NCI-H446 treated with DMSO at 0.1 percent for 48 hours (cell line): ENCODE data around the gene PLCB1.

Experiments used
- DNase-seq: peaks from one replicate; lab custom pipeline; 2025; lab: John Stamatoyannopoulos, UW

Gene PLCB1

DNA sequence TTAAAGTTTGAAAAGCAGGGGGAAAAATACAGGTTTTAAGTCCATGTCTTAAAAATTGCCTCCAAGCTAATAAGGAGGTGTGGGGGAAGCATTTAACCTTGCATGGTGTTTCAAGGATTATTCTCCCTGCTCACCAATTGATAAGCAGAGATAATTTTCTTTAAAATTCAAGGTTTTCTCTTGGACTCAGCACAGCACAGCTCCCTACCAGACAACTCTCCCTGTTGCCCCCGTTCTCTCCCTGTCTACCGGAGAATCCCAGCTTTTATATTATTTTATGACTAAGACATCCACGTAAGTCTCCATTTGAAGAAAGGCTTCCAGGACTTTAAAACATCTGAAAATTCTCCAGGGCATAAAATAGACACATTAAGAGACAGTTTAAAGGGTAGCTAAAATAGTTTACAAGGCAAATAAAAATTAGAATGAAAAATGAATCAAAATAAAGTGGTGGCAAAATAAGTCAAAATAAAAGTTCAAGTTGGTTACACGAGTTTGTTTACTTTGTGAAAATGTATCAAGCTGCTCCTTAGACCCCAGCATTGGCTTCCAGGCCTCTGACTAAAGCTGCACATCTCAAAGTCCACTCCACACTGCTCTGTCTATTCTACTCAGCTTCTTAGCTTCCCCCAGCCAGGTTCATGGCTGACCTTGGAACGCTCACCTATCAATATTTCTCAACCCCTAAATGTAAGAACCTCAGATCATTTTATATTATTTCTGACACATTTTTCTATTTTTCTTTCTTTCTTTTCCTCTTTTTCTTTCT lies 748.2 kb downstream of the PLCB1 start:
- no peak for DNase-seq

DNA sequence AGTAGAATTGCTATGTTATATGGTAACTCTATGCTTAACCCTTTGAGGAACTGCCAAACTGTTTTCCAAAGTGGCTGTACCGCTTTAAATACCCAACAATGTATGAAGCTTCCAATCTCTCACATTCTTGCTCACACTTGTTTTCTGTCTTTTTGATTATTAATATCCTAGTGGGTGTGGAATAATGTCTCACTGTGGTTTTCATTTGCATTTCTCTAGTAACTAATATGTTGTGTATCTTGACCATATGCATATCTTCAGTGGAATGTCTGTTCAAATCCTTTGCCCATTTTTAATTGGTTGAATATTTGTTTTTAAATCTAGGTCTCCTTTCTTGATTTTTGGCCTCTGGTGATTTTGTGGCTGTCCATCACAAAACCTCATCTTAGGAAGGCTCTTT lies 759.0 kb downstream of the PLCB1 start:
- no peak for DNase-seq

DNA sequence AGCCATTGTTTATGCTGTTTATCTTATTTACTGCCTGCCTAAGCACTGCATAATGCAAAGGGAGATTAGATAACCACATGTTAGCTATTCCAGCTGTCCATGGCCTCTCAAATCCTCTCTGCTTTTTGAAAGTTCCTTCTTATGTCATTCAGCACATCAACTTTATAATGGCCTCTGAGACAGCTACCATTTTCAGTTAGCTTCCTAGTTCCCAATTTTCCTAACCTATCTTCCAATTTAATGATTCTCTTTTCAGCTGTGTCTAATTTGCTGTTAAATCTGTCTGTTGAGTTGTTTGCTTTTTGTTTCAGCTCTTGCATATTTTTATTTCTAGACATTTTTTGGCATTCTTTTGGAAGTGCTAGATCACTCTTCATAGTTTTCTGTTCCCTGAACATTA lies 763.4 kb downstream of the PLCB1 start:
- no peak for DNase-seq

DNA sequence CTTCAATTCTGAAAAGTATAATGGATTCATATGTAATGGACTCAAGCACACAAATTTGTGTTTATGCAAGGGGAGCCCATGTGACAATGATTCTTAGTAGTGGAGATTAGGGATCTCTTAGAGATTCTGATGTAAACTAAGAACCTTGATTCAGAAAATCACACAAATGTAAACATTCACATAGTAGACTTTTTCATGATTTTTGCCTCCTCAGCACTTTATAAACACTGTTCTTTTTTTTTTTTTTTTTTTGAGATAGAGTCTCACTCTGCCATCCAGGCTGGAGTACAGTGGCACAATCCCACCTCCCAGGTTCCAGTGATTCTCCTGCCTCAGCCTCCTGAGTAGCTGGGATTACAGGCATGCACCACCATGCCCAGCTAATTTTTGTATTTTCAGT lies 766.8 kb downstream of the PLCB1 start:
- no peak for DNase-seq

- DNase-seq, result no peak
Measured at GRCh38 chr20:8901237-8902025, 769.4 kb downstream of the PLCB1 start.

DNA sequence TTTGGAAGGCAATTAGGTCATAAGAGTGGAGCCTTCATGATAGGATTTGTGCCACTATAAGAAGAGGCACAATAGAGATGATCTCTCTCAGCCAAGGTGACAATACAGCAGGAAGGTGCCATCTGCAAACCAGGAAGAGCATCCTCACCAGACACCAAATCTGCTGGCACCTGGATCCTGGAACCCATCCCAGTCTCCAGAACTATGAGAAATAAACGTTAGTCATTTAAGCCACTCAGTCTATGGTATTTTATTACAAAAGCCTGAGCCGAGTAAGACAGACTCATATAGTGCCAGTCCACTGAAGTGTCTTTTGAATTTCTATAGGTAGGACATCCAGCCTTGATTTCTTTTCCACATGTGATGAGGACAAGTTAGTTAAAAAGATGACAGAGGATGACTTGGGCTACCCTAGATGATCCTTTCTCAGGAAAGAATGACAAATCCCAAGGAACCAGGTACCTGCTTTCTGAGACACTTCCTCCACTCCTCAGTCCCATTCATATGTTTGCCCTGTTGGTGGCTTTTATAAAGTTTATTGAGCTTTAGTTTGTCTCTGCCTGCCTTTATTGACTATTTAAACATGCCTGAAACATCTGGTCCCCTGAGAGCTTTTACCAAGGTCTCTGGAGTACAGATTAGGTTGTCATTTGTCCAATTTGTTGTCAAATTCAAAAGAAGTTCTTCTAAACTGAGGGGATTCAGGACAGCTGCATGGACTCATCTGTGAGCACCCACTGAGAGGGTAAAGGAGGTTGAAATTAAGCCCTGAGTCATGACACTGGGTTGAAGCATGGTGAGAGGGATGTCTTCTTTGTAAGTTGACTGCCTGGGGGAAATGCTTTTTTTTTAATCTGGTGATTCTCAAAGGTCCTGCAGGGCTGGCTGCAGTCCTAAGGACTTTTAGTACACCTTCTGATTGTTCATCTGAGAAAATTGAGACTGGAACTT lies 771.9 kb downstream of the PLCB1 start:
- DNase-seq, result no peak

DNA sequence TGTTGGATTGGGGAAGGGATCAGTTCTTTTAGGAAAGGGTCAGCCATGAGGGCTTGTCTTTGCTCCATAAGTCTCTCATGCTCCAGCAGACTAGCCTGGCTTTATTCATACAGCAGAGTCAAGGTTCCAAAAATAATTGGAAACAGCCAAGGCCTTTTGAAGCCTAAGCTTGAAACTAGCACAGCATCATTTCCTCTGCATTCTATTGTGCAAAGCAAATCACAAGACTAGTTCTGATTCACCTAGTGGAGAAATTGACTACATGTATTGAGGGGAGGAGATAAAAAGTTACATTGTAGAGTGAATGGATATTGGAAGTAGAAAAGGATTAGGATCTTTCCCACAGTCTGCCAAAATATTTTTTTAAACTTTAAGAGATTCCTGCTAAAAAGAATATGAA lies 777.5 kb downstream of the PLCB1 start:
- no peak for DNase-seq

GRCh38 chr20:8912096-8912495 lies 780.0 kb downstream of the PLCB1 start:
- DNase-seq, result no peak

DNA sequence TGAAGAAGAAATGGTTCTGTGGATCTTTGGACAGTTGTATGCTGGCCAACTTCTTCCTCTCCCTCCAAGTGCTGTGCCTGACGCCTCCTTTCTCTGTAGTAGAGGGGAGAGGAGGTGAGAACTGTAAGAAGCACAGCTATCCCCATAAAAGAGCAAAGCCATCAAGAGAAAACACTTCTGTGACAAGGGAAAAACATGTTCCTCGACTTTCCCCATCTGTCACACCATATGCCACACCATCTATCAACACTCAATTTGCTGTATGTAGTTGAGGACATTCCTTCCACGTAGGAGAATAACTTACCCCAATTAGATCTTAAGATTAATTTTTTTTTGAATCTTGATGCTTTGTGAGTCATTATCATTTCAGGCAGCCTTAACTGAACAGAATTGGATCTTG lies 780.7 kb downstream of the PLCB1 start:
- DNase-seq, result peak; percentile 62

GRCh38 chr20:8913456-8913855 lies 781.4 kb downstream of the PLCB1 start:
- no peak for DNase-seq

DNA sequence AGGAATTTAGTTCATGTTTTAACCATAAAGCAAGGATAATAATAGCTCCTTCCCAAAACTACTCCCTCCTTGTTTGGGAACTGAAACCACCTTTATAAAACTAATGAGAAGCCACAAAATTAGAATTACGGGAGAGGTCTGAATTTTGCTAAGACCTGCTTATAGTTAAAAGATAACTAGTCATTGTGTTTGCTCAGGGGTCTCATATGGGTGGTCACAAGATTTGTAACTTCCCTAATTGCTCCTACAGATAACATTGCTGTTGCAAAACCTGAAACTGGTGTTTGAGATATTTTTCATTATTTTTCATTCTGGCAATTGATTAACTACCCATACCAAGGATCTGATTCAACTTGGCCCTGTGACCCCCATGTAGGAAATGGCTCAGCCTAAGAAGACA lies 782.4 kb downstream of the PLCB1 start:
- no peak for DNase-seq

- no peak for DNase-seq
Measured at GRCh38 chr20:8917084-8917483, 785.0 kb downstream of the PLCB1 start.

DNA sequence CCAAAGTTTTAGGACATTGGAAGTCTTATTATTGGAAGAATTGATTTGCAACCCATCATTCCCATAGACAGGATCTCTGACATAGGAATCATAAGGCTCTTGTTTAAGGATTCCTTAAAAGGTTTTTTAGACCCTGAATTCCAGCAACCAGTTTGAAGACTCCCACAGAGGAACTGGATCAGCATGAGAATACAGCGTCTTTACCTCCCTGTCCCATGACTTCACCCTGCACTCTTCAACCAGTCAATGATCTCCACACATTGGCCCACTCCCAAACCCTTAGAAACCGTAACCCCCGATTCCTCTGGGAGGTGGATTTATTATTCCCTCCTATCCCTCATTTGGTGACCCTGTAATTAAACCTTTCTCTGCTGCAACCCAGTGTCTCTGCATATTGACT lies 786.1 kb downstream of the PLCB1 start:
- DNase-seq, result no peak

GRCh38 chr20:8924539-8924938 lies 792.5 kb downstream of the PLCB1 start:
- DNase-seq, result no peak

DNA sequence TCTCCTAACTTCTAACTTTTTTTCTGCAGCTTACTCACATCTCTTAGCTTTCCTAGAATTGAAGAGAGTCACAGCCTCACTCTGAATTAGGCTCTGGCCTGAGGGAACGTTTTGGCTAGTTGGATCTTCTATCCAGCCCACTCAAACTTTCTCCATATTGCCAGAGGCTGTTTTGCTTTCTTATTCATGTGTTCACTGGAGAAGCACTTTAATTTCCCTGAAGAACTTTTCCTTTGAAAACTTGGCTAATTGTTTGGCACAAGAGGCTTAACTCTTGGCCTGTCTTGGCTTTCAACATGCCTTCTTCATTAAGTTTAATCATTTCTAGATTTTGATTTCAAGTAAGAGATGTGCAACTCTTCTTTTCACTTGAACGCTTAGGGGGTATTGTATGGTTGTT lies 798.7 kb downstream of the PLCB1 start:
- DNase-seq, result no peak

DNA sequence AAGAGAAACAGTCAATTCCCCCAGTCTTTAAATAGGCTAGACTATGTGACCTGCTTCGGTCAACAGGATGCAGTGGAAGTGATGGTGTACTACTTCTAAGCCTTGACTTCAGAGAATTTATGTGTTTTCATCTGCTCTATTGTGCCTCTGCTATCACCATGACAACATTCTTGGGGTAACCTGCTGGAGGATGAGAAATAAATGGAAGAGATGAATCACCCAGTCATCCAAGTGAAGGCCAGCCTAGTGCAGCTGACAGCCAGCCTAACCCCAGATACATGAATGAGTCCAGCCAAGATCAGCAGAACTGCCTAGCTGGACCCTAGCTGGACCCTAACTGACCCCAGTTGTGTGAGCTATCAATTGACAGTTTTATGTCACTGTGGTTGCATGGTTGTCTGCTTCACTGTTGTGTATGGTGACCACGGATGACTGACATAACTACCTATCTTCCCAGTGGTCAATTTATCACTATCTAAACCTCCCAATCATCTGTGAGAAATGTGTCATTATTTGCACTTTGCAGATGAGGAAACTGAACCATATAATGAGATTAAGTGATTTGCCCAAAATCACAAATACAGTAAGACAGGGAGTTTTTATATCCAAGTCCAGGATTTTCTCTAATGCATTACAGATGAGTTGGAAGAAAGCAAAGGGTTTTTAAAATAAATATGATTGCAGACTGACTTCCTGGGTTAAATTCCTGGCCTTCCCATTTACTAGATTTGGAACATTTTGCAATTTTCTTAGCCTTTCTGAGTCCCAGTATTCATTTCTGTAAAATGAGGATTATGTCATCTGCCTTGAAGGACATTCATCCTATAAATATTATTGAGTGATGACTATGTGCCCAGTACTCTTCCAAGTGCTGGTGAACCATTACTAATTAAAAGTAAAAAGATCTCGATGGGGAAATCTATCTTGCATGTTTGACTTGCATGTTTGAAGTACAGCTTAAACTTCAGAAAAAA lies 800.4 kb downstream of the PLCB1 start:
- DNase-seq, result peak; percentile 48

DNA sequence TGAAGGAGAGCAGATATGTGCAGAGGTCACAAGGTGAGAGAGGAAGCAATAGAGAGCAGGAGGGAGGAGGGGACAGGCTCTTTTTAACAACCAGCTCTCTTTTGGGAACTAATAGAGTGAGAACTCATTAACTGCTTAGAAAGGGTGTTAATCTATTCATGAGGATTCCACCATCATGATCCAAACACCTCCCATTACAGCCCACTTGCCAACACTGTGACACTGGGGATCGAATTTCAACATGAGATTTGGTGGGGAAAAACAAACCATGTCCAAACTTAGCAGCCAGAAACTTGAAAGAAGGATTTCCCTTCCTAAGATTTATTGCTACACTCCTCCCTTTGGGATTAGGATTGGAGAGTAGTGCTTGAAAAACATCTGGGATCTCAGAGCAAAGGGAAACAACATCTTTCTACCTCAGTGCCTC lies 801.3 kb downstream of the PLCB1 start:
- DNase-seq, result peak; percentile 71

DNA sequence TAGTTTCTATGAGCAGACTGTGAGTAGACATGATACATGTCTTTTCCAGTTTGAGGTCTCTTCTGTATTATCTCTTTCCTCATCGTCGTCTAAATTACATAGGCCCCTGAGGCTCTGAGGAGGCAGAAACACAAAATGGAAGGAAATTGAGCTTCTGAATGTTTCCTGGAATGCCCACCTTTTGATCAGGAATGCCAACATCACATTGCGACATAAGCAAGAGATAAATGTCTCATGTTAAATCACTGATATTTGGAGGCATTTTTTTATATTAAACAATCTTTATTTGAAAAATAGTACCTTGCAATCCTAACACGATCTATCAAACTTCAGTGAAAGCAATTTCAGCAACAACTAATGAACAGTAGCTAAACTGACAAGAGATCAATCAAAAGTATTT lies 802.3 kb downstream of the PLCB1 start:
- DNase-seq, result no peak
